HG02884 (cell line): Measurements from ENCODE around the gene SIGLEC8.
"Not testable (repeated sequence)": the region's sequence is repeated elsewhere in the genome, so short reads cannot be mapped to it uniquely, and the experiment has no call there.

Experiments used
- ATAC-seq: cut with Tn5 transposase; IDR thresholded peaks from one replicate; pipeline ENCODE4 v1.9.1; 2021; ENCODE audit warnings: mild to moderate bottlenecking, moderate library complexity; ENCODE audit not compliant: unreplicated experiment

Gene SIGLEC8

DNA sequence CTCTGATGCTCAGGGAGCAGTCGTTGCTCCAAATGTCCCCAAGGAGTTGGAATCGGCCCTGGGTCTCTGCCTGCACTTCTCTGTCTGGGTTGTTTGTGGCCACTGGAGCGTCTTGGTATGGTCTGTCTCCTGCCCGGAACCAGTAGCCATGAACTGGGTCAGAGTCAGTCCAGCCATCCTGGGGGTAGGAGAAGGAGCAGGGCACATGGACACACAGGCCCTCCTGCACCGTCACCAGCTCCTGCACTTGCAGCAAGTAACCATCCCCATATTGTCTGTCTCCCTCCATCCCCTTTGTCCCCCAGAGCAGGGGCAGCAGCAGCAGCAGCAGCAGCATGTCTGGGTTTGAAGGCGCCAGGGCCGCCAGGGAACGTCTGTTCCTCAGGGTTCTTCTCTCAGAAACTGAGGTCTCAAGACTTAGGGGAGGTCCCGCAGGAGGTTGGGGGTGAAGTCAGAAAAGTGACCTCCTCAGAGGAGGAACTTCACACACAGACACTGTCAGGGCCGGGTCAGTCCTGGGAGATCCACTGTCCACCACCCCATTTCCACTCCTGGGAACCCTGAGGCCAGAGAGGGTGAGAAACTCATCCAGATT, at the start of gene SIGLEC8:
Gene SIGLEC8 (minus strand): TSS at position 404 of the 595 bp plus-strand sequence. CDS start 67 bp downstream, at position 337.
- no peak for ATAC-seq

- no peak for ATAC-seq
Measured at GRCh38 chr19:51507640-51508058, 49.4 kb upstream of the SIGLEC8 start.

GRCh38 chr19:51507192-51507591, 48.9 kb upstream of the SIGLEC8 start:
- ATAC-seq: no peak

DNA sequence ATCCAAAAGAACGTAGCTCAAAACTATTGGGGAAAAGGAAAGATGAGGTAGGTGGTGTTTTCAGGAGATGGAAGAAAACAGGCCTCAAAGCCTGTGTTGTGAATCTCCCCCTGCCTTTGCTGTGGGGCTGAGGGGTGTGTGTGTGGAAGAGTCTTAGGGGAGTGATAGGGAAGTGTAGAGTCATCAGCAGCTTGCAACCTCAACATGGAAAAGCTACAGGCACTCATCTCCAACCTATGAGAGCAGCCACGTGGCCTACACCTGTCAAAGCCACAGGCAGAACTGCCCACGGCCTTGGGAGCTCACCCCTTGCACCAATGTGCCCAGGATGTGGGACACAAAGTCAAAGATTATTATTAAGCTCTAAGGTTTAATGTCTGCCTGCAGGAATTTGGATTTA, 47.6 kb upstream of the SIGLEC8 start:
- ATAC-seq: no peak

DNA sequence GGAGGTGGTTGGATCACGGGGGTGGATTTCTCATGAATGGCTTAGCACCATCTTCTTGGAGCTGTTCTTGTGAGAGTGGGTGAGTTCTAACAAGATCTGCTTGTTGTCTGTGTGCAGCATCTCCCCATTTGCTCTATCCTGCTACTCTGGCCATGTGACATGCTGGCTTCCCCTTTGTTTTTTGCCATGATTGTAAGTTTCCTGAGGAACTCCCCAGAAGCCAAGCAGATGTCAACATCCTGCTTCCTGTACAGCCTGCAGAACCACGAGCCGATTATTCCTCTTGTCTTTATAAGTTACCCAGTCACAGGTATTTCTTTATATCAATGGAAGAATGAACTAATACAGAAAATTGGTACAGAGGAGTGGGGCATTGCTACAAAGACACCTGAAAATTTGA, 45.6 kb upstream of the SIGLEC8 start:
- no peak for ATAC-seq

- no peak for ATAC-seq
Measured at GRCh38 chr19:51503286-51503817, 45.1 kb upstream of the SIGLEC8 start.

DNA sequence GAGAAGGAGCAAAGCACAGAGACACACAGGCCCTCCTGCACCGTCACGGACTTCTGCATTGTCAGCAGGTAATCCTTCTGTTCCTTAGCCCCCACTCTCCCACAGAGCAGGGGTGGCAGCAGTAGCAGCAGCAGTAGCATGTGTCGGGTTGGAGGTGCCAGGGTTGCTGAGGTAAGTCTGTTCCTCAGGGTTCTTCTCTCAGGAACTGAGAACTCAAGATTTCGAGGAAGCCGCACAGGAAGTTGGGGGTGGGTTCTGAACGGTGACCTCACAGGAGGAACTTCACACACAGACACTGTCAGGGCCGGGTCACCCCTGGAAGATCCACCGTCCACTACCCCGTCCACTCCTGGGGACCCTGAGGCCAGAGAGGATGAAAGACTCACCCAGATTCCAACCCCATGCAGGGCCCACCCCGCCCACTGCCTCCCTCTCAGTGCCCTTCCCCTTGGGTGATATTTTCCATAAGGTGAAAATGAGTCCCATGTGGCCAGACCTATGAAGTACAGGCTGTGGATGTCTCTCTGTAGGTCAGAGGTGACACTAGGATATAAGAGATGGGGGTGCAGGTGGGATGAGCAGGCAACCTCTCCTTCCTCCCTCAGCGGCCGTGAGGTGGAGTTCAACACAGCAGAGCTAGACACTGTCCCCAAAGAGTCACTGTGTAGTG, 43.5 kb upstream of the SIGLEC8 start, which contains the start of gene SIGLEC12:
Gene SIGLEC12 (minus strand): TSS at position 207 of the 670 bp plus-strand sequence. CDS start 67 bp downstream, at position 140.
- ATAC-seq: no peak

DNA sequence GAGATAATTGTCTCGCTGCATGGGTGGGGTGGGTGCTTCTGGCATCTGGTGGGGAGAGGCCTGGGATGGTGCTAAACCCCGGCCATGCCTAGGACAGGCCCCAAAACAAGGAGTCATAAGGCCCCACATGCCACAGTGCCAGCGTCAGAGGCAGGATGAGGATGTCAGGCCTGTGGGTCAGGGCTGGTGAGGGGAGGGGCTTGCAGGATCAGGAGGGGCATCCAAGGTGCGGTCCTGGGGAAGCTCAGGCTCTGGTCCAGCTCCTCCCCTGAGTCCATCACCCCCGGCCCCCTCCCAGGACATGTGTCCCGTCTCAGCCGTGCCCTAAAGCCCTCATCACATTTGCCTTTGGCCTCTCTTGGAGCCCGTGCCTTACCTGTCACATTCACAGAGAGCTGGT, 42.7 kb upstream of the SIGLEC8 start:
- not testable (repeated sequence) for ATAC-seq

DNA sequence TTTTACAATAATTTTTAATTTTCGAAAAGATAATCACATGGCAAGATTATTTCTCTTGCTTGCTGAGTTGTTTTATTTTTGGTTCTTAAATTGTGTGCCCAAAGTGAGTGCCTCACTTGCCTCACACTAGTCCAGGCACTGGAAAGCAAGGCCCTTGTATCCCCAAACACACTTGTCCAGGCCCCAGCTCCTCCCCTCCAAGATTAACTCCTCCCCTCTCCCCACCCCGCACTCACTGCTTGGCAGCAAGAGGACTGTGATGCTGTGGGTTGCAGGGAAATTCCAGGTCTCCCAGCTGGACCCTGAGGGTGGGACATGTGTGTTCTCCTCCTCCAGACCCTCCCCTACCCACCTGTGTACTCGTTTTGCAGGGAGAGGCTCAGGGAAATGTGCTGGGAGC, 39.4 kb upstream of the SIGLEC8 start:
- ATAC-seq: no peak

GRCh38 chr19:51493776-51494175, 35.5 kb upstream of the SIGLEC8 start:
- ATAC-seq: no peak

DNA sequence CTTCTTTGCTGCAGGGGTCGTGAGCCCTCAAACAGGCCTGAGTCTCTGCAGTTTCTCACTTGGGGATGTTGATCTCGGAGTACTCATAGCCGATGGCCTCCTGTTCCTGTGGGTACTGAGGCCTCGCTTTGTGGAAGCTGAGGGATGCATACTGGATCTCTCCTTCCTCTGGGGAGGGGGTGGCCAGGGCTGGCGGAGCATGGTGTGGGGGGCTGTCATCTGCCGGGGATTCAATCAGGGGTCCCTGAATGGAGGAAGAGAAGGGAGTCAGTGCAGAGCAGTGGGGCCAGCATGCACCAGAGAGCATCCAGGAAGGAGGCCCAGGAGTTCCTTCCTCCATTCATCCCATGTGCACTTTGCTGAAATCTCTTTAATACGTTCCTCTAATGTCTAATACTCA, 33.3 kb upstream of the SIGLEC8 start:
- ATAC-seq: no peak

- no peak for ATAC-seq
Measured at GRCh38 chr19:51490676-51491075, 32.4 kb upstream of the SIGLEC8 start.

DNA sequence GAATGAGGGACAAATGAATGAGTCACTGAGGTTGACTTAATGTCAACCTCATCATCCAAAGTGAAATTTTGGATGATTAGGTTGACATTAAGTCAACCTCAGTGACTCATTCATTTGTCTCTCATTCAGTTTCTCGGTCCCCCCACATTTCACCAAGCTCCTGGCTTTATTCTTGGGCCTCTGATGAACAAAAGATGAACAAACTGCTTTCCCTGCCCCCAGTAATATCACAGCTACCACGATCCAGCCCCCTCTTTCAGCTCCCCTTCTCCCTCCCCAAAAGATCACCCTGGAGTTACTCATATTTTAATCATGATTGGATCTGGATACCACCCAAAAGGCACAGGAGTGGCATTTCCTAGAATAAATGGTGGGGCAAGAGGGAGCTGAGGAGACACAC, 30.9 kb upstream of the SIGLEC8 start:
- no peak for ATAC-seq

- ATAC-seq: no peak
Measured at GRCh38 chr19:51488491-51488890, 30.2 kb upstream of the SIGLEC8 start.

DNA sequence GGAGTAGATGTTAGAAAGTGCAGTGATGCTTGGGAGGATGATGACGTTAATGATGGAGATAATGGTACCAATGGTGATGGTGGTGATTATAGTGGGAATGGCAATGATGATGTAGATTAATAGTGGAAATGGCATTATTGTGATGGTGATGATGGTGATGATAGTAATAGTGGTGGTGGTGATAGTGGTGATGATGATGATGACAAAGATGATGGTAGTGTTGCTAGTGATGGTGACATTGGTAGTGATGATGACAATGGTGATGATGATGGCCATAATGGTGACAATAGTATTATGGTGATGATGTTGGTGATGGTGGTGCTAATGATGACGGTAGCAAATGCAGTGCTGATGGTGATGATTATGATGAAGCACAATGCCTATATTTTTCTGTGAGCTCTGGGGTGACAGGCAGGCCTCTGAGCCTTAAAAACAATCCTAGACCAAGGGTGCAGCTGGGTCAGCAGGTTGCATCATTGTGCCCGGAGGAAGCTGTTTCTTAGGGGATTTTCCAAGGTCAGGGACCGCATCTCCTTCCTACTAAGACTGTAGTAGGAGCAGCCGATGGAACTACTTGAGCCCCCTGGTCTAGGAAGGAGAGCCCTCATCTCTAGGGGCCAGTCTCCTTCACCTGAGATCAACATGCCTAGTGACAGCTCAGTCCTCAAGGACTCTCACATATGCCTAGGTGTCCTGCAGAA, 27.9 kb upstream of the SIGLEC8 start:
- ATAC-seq: no peak

DNA sequence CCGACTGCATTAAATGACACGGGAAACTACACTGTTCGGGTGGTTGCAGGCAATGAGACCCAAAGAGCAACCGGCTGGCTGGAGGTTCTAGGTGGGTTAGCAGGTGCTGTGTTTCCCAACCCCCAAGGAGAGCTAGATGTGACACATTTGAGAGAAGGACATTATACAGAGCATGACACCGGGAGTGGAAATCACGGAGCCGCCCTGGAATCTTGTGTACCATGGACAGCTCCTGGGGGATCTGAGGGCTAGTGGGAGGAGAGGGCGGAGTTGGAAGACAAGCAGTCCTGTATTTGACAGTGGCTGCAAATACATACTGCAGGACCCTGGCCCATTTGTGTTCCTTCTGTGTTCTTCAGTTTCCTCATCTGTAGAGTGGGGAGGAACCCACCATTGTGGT, 22.3 kb upstream of the SIGLEC8 start:
- ATAC-seq: no peak

DNA sequence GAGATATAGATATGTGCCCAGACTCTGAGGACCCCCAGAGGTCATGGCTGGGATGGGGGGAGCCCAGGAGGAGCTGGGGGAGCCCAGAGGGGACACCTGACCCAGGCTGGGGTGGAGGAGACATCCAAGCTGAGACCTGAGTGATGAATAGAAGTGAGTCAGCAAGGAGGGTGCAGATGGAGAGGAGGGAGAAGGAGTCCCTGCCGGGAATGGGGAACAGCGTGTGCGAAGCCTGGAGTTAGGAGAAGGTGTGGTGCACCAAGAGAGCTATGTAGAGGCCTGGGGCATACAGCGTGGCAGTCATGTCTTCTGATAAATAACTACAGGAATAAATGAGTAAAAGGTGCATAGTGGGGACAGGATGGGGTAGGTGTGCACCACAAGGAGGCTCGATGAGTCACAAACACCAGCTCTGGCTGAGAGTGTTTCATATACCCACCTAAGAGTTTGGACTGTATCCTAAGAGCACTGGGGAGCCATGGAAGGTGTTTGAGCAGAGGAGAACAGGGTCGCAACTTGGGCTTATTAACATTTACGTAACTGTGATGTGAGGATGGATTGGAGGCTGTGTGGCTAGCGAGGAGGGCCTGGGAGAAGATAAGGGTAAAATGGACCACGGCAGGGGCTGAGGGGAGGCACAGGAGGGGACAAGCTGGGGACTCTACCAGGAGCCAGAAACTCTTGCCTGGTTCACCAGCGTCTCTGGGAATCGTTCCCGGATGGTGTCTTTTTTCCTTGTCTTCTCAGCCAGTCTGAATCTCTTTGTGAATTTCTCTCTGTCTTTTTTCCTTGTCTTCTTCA, 21.5 kb upstream of the SIGLEC8 start:
- no peak for ATAC-seq

GRCh38 chr19:51478381-51479234, 20.4 kb upstream of the SIGLEC8 start, which contains the start of gene CEACAM18:
Gene CEACAM18 (plus strand): TSS chr19:51478539.
- ATAC-seq: no peak

DNA sequence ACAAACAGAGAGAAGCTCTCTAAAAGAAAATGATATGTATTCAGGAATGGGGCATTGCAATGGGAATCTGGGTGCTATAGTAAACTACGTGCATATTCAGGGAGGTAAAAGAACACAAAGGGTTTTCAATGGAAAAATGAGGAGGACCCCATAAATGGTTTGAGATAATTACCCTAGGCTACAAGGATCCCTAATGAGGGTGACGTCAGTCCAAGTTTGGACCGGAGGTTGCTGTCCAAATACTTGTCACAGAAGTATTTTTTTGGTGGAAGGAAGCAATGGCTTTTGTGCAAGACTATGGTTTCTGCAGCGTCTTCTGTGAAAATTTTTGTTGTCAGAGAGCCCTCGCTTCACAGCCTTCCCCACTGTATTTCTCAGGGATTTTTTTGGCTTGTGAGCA, 19.1 kb upstream of the SIGLEC8 start:
- no peak for ATAC-seq

- ATAC-seq: no peak
Measured at GRCh38 chr19:51476164-51476563, 17.9 kb upstream of the SIGLEC8 start.
